IMR-90 (cell line): Measurements from ENCODE around the gene ZNF521. TPM values are rescaled to one million over a fixed set of nuclear protein-coding genes. Genes with fewer than 3 reads are reported as not detected.
A peak's percentile ranks its signal among the peaks of the same experiment; 100 is the strongest.

Source experiments
- ATAC-seq: fragments of 200-7000 bp; cut with Tn5 transposase; 2 replicates; pipeline ENCODE4 v1.9.1; 2020; ENCODE audit warnings: low read depth, mild to moderate bottlenecking, moderate library complexity
- BruUV-seq: library from RNA; stranded (reverse); fragments of 400-500 nt; replicated peaks from 2 replicates; lab custom pipeline; 2021; lab: Mats Ljungman, UMichigan
- CTCF ChIA-PET: fragments of 300-600 bp; formaldehyde crosslinking; extraction: SDS; loops from one replicate; lab custom pipeline; 2021; ENCODE audit warnings: antibody characterized with exemption; lab: Yijun Ruan, JAX
- POLR2A ChIA-PET: fragments of 300-600 bp; sonication (Branson Sonifier 250); formaldehyde crosslinking; loops from one replicate; lab custom pipeline; 2022; ENCODE audit warnings: antibody characterized with exemption; ENCODE audit not compliant: unreplicated experiment; lab: Charles Lee
- DNase-seq: peaks from one replicate; pipeline ENCODE4 v3.0.0; 2013
- H2AFZ ChIP-seq: replicated peaks from 2 replicates; pipeline ENCODE3; 2013; ENCODE audit warnings: low read length, mild to moderate bottlenecking; ENCODE audit not compliant: poor library complexity
- H2AK5ac ChIP-seq: 2 replicates; pipeline ENCODE4 v1.6.1; 2013; ENCODE audit warnings: low read depth, low read length, inconsistent platforms
- H2AK9ac ChIP-seq: replicated peaks from 2 replicates; pipeline ENCODE3; 2013; ENCODE audit warnings: mild to moderate bottlenecking, low read depth, low read length, moderate library complexity; ENCODE audit not compliant: poor library complexity
- H2BK120ac ChIP-seq: 2 replicates; pipeline ENCODE4 v1.6.1; 2013; ENCODE audit warnings: low read depth, low read length, inconsistent platforms
- H2BK15ac ChIP-seq: 3 replicates; pipeline ENCODE4 v1.6.1; 2013; ENCODE audit warnings: low read depth, low read length, inconsistent platforms
- H2BK20ac ChIP-seq: 2 replicates; pipeline ENCODE4 v1.6.1; 2013; ENCODE audit warnings: low read depth, mild to moderate bottlenecking, inconsistent platforms, low read length, moderate library complexity
- H2BK5ac ChIP-seq: 2 replicates; pipeline ENCODE4 v1.6.1; 2013; ENCODE audit warnings: mild to moderate bottlenecking, low read depth, low read length, inconsistent platforms; ENCODE audit not compliant: poor library complexity, severe bottlenecking
- H3K14ac ChIP-seq: replicated peaks from 2 replicates; pipeline ENCODE4 v1.6.1; 2013; ENCODE audit warnings: low read depth, low read length, inconsistent platforms
- H3K18ac ChIP-seq: 2 replicates; pipeline ENCODE4 v1.6.1; 2013; ENCODE audit warnings: low read depth, low read length, control low read depth
- H3K23ac ChIP-seq: 2 replicates; pipeline ENCODE4 v1.6.1; 2013; ENCODE audit warnings: low read depth, low read length, inconsistent platforms
- H3K27ac ChIP-seq: 2 replicates; pipeline ENCODE4 v1.5.1; 2013; ENCODE audit warnings: mild to moderate bottlenecking, control low read depth, low read length; ENCODE audit not compliant: insufficient read depth
- H3K27me3 ChIP-seq: 2 replicates; pipeline ENCODE4 v1.6.1; 2013; ENCODE audit warnings: low read length; ENCODE audit not compliant: control insufficient read depth, insufficient read depth
- H3K36me3 ChIP-seq: 2 replicates; pipeline ENCODE4 v1.6.1; 2013; ENCODE audit warnings: low read length, mixed read lengths; ENCODE audit not compliant: control insufficient read depth, insufficient read depth
- H3K4ac ChIP-seq: 2 replicates; pipeline ENCODE4 v1.6.1; 2013; ENCODE audit warnings: low read depth, low read length, inconsistent platforms
- H3K4me1 ChIP-seq: 2 replicates; pipeline ENCODE4 v1.6.1; 2013; ENCODE audit warnings: low read length, mixed read lengths; ENCODE audit not compliant: control insufficient read depth, insufficient read depth
- H3K4me2 ChIP-seq: 2 replicates; pipeline ENCODE4 v1.6.1; 2013; ENCODE audit warnings: low read depth, mild to moderate bottlenecking, control low read depth, low read length, moderate library complexity
- H3K4me3 ChIP-seq: 2 replicates; pipeline ENCODE4 v1.5.1; 2013; ENCODE audit warnings: low read depth, mild to moderate bottlenecking, control low read depth, low read length, moderate library complexity; ENCODE audit not compliant: insufficient read depth
- H3K56ac ChIP-seq: 2 replicates; pipeline ENCODE4 v1.6.1; 2013; ENCODE audit warnings: low read length, inconsistent platforms; ENCODE audit not compliant: insufficient read depth; ENCODE audit errors: extremely low read depth
- H3K79me1 ChIP-seq, 2 experiments: 2 replicates each; pipeline ENCODE4 v1.6.1; 2013; ENCODE audit warnings: low read length in 2 of 2, inconsistent platforms in 1 of 2, low read depth in 1 of 2
- H3K9ac ChIP-seq: 2 replicates; pipeline ENCODE4 v1.6.1; 2013; ENCODE audit warnings: low read depth, low read length, control low read depth
- H3K9me1 ChIP-seq: 2 replicates; pipeline ENCODE4 v1.6.1; 2013; ENCODE audit warnings: low read length, inconsistent platforms; ENCODE audit not compliant: insufficient read depth
- H3K9me3 ChIP-seq: 2 replicates; pipeline ENCODE4 v1.6.1; 2013; ENCODE audit warnings: low read length; ENCODE audit not compliant: control insufficient read depth, insufficient read depth
- H4K20me1 ChIP-seq: 2 replicates; pipeline ENCODE4 v1.6.1; 2013; ENCODE audit warnings: low read length, inconsistent platforms; ENCODE audit not compliant: insufficient read depth
- H4K5ac ChIP-seq: 2 replicates; pipeline ENCODE4 v1.6.1; 2013; ENCODE audit warnings: mild to moderate bottlenecking, low read depth, low read length, control low read depth
- H4K8ac ChIP-seq, 2 experiments: 2 replicates each; pipeline ENCODE4 v1.6.1; 2013; ENCODE audit warnings: low read depth in 2 of 2, low read length in 2 of 2, control low read depth in 1 of 2, inconsistent platforms in 1 of 2
- H4K91ac ChIP-seq: 2 replicates; pipeline ENCODE4 v1.6.1; 2013; ENCODE audit warnings: low read depth, low read length, inconsistent platforms; ENCODE audit not compliant: insufficient read depth
- CEBPB ChIP-seq: IDR thresholded peaks from 2 replicates; pipeline ENCODE4 v1.6.1; 2012; ENCODE audit warnings: low read depth, low read length, improper control_type of control experiment
- MAZ ChIP-seq: IDR thresholded peaks from 2 replicates; pipeline ENCODE4 v1.6.1; 2012; ENCODE audit warnings: low read depth, mild to moderate bottlenecking, low read length, improper control_type of control experiment, moderate library complexity, borderline replicate concordance
- NFE2L2 ChIP-seq: fragments of 150-350 bp; IDR thresholded peaks from 2 replicates; pipeline ENCODE4 v1.6.1; 2016; ENCODE audit warnings: low read depth, mild to moderate bottlenecking, low read length
- POLR2A ChIP-seq: IDR thresholded peaks from 2 replicates; pipeline ENCODE4 v1.6.1; 2012; ENCODE audit warnings: mild to moderate bottlenecking, low read depth, low read length
- RAD21 ChIP-seq: IDR thresholded peaks from 2 replicates; pipeline ENCODE4 v1.6.1; 2012; ENCODE audit warnings: low read length, improper control_type of control experiment
- RCOR1 ChIP-seq: IDR thresholded peaks from 2 replicates; pipeline ENCODE4 v1.6.1; 2012; ENCODE audit warnings: mild to moderate bottlenecking, low read length, improper control_type of control experiment; ENCODE audit not compliant: insufficient replicate concordance
- SMC3 ChIP-seq: fragments of 150-350 bp; IDR thresholded peaks from 2 replicates; pipeline ENCODE4 v1.6.1; 2016; ENCODE audit warnings: low read depth, mild to moderate bottlenecking, antibody characterized with exemption, low read length, moderate library complexity
- WGBS, 2 experiments: methylation state at CpG; one replicate each; pipeline versions ENCODE4 v1.1.5 to v1.1.7; 2013; ENCODE audit warnings: missing lambda C conversion rate in 2 of 2; ENCODE audit not compliant: insufficient read length in 1 of 2; ENCODE audit errors: extremely low coverage in 2 of 2; 5-methylcytosine and 5-hydroxymethylcytosine counted together
- dilution Hi-C: fragments of 300-500 bp; cut with HindIII; formaldehyde crosslinking; loops from one replicate; pipeline ENCODE4 v1.14.3; 2018; ENCODE audit warnings: low sequenced_read_pairs; ENCODE audit not compliant: unreplicated experiment
- in situ Hi-C: fragments of 300-500 bp; cut with MboI; formaldehyde crosslinking; loops from 3 replicates; pipeline ENCODE4 v1.14.3; 2019; ENCODE audit warnings: low sequenced_read_pairs, inconsistent platforms, mixed read lengths
- intact Hi-C: fragments of 100-400 bp; cut with micrococcal nuclease; formaldehyde crosslinking; loops from 2 replicates; pipeline ENCODE4 v1.10.0; 2022
- polyA plus RNA-seq, 3 experiments: library from polyadenylated mRNA; depleted of rRNA; stranded (reverse); fragments of >200 nt; gene quantifications; 2 replicates each; pipeline ENCODE4 v1.2.3, GENCODE V29; 2012; ENCODE audit warnings: low replicate concordance in 1 of 3
- total RNA-seq: library from RNA; depleted of rRNA; stranded (reverse); fragments of >200 nt; gene quantifications from 2 replicates; pipeline ENCODE4 v1.2.3, GENCODE V29; 2012
- TF ChIP-seq, protein P1 (sequence below): fragments of 150-350 bp; IDR thresholded peaks from 2 replicates; pipeline ENCODE4 v1.6.1; 2017; ENCODE audit warnings: mild to moderate bottlenecking, antibody characterized with exemption, low read length, low read depth

ZNF521 gene
- total and polyA plus RNA-seq, 2 of the 4 experiments (the other 2 are of a cell fraction) = 21.5 to 59.3 TPM

DNA sequence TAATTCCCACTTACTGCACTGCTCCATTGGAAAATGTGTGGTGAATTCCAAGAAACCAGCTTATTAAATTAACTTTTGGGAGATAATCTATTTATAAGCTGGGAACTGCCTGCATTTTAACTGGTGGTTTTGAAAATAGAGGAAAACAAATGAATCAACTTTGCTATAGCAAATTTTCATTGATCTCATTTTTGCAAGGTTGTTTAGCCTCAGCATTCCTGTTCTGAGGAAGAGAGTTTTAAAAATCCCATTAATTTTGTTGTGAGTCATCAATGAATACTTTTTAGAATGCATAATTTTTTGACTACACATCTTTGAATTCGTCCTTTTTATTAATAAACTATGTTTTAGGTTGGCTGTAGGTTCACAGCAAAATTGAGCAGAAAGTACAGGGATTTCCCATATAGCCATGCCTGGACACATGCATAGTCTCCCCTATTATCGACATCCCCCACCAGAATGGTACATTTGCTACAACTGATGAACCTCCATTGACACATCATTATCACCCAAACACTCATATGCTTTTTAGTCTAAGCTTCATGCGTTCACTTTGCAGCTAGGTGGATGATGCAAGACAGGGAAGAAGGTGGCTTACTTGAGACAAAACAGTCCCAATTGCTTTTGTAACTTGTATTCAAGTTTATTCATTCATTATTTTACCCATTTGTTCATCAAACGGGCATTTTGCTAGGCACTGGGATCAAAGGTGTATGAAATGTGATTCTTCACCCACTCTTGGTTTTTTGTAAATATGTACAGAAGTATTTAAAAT lies 106.9 kb downstream of the ZNF521 start:
- no peaks in the 10 kb centered on the region for H3K27me3 ChIP-seq
- no peak overlapping the region for H4K5ac ChIP-seq
- no peaks in the 10 kb centered on the region for H3K36me3 ChIP-seq
- H3K9ac ChIP-seq = no peak overlapping the region
- peak overlapping the region; percentile 63 for H2BK120ac ChIP-seq
- peak overlapping the region; percentile 86; the same call in 1 of the 3 replicates for H2BK15ac ChIP-seq
- peaks cover 23% of the 10 kb centered on the region for H3K4me1 ChIP-seq
- H3K4me3 ChIP-seq = no peak overlapping the region
- dilution Hi-C loops (no loop called here), in situ Hi-C loops (no loop called here), intact Hi-C loops (no loop called here)
- ChIA-PET POLR2A (interaction anchor here (0.5 to 1.0 kb wide), 2 partner anchors 12 to 106 kb away, joined by 3 to 5 read pairs; no protein-coding TSS in a partner anchor), CTCF (interaction anchor here (1.1 kb wide), 1 partner anchor 12 kb away, joined by 3 read pairs; no protein-coding TSS in a partner anchor)
- H3K9me1 ChIP-seq = peaks cover 9% of the 10 kb centered on the region
- H3K56ac ChIP-seq = 0 out of 2 replicates have a peak overlapping the region, but pooled peaks have one; percentile 16
- H2BK20ac ChIP-seq = peak overlapping the region; percentile 79
- TF ChIP-seq RAD21 (no peak), MAZ (no peak), SMC3 (no peak), RCOR1 (no peak), CEBPB (peak; percentile 50), NFE2L2 (no peak), POLR2A (no peak)
- TF ChIP-seq, protein P1, sequence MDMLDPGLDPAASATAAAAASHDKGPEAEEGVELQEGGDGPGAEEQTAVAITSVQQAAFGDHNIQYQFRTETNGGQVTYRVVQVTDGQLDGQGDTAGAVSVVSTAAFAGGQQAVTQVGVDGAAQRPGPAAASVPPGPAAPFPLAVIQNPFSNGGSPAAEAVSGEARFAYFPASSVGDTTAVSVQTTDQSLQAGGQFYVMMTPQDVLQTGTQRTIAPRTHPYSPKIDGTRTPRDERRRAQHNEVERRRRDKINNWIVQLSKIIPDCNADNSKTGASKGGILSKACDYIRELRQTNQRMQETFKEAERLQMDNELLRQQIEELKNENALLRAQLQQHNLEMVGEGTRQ = no peak
- peak overlapping the region; percentile 89 for H2AK5ac ChIP-seq
- H3K27ac ChIP-seq = no peak overlapping the region
- DNase-seq (peak; percentile 31), ATAC-seq (peak; percentile 6)
- H2AFZ ChIP-seq = no peak overlapping the region
- no peak overlapping the region for H2AK9ac ChIP-seq
- H3K79me1 ChIP-seq = peaks cover 28 to 49% of the 10 kb centered on the region in 2 experiments
- BruUV-seq = no TSS peak
- H3K4ac ChIP-seq = peak overlapping the region; percentile 14; the same call in 1 of the 2 replicates
- peak overlapping the region; percentile 77; the same call in 1 of the 2 replicates for H3K18ac ChIP-seq
- H3K14ac ChIP-seq = peak overlapping the region; percentile 91; the same call in 1 of the 2 replicates
- H3K4me2 ChIP-seq = no peak overlapping the region
- no peak overlapping the region for H2BK5ac ChIP-seq
- H4K91ac ChIP-seq = 0 out of 2 replicates have a peak overlapping the region, but pooled peaks have one; percentile 16
- 57% methylated on average over 1 of the region's 4 CpGs; no CpG with 5 or more reads in 1 of the 2 experiments for WGBS, 2 experiments
- H4K8ac ChIP-seq = peak overlapping the region; percentile 56 to 74
- H3K9me3 ChIP-seq = no peaks in the 10 kb centered on the region
- peak overlapping the region; percentile 50 for H3K23ac ChIP-seq
- no peaks in the 10 kb centered on the region for H4K20me1 ChIP-seq
